ENCODE measurements around the gene MAP6D1. TPM values are rescaled to one million over a fixed set of nuclear protein-coding genes. Genes with fewer than 3 reads are reported as not detected.

Gene MAP6D1
- total RNA-seq, 1 donor from 2014 or later, result 2.1 TPM

DNA sequence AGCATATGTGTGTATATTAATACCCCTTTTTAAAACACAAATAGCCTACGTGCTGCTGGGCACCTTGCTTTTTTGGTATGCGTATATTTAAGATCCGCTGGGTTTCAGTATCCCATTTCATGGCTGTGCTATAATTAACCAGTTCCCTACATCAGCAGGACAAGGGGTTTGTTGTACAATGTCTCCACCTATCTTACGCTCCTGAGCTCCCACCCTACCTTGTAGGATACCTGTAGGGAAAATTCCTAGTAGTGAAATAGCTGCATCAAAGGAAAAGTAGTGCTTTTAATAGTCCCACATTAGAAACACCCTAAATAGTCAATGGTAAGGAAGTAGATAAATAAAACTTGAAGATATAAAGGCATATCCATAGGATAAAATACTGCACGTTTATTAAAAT, 1.4 kb downstream of the MAP6D1 start:
- no peak for DNase-seq (ENCODE audit: low spot score)

DNA sequence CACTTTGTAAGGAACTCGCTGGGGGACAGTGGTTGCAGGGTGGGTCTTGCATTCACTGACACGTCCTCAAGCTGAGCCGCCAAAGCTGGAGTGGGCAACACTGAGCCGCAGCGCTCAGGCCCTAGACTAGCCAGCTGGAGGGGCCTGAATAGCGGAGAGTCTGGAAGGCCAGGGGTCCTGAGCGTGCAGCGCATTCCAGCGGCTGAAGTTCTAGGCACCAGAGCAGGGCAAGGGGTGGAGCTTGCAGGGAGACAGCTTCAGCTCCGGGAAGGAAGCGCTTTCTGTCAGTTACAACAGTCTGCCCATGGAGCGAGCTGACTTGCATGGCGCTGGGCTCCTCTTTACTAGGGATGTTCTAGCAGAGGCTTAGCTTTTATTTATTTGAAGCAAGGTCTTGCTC, 2.7 kb downstream of the MAP6D1 start:
- DNase-seq (ENCODE audit: low spot score), result no peak

DNA sequence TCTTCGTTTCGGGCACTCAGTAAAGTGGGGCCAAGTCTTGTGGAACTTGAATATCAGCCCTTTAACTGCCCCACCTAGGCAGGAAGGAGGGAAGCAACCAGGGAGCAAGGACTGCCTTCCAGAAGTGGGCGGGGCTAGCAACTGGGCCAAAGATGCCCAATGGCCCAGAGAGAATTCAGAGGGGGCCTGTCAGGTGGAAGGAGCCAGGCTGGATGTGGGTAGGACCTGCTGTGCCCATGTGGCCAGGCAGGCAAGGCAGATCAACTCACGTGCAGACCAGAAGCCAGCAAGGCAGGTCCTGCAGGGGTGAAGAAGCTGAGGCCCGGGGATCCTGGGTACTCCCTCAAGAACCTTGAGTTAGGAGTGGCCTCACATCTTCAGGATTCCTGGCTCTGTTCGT, 5.5 kb downstream of the MAP6D1 start:
- no peak for DNase-seq (ENCODE audit: low spot score)

DNA sequence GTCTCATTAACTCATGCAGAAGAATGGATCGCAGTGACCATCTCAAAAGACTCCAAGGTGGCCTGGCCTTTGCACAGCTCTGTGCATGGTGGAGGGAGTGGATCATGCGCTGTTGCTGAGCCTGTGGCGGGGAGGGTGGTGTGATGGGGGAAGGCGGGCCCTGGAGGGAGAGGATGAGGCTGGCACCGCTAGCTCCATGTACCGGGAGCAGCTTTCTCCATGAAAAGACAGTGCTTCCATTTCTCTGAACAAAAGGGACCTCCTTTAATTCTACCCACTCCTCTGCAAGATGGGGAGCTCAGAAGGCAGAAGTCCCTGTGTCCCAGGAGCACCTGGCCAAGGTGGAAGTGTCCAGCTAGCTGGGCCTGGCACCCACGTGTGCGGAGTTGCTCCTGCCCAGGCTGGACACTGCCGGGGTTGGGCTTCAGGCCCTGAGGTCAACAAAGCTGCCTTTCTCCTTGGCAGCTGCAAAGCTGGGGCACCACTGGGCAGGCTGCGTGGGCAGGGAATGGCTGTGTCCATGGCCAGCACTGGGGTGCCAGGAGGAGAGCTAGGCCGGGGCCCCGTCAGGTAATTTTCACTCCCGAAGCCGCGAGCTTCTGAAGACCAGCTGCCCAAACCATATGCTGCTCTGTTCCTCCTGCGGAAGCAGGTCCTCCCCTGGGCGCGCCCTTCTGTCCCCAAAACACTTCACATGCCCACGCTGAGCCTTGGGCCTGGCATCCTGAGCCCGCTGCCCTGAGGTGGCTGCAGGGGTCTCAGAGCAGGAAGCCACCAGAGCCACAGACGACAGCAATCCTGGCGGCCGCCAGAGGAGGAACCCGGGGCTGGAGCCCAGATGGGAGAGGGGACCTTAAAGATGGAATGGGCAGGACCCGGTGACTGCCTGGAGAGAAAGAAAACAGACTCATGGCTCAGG, 6.4 kb downstream of the MAP6D1 start:
- DNase-seq (ENCODE audit: low spot score), result no peak

DNA sequence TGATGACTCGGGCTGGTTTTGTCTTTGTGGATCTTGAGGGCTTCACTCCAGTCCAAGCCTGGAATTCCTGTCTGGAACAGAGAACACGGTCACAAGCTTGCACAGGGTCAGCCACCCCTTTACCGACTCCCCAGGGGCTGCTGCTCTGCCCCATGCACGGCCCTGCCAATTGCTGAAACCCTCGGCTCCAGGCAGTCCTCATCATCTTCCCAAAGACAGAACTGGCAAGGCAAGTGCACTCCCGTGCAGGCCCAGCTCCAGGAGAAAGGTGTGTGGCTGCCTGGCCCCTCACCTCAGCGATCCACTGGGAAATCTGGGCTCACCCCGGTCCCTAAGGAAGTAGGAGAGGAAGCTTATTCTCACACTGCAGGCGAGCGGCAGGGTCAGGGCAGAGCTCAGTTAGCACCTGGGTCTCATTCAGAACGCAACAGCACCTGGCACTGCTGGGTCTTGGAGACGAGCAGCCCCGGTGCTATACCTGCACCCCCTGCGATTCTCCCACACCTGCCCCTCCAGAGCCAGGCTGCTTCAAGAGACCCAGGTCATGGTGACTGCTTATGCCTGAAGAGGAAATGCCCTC, 7.2 kb downstream of the MAP6D1 start:
- no peak for DNase-seq (ENCODE audit: low spot score)

DNA sequence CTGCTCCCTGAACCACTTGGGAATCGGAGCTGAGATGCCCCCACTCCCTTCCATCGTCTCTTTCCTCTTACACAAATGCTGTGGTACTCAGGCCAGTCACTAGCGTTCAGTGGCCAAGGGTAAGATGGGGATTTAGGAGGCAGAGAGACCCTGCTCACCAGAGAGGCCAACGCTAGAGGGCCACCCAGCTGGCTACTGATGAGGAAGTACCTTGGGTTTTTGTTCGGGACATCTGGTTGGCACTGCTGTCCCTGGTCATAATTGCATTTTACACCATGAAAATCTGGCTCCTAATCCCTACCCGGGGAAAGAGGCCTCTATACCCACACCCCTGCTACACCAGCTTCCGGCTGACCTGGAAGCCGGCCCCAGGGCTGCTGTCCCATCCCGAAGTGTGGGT, 7.7 kb downstream of the MAP6D1 start:
- DNase-seq (ENCODE audit: low spot score), result no peak

DNA sequence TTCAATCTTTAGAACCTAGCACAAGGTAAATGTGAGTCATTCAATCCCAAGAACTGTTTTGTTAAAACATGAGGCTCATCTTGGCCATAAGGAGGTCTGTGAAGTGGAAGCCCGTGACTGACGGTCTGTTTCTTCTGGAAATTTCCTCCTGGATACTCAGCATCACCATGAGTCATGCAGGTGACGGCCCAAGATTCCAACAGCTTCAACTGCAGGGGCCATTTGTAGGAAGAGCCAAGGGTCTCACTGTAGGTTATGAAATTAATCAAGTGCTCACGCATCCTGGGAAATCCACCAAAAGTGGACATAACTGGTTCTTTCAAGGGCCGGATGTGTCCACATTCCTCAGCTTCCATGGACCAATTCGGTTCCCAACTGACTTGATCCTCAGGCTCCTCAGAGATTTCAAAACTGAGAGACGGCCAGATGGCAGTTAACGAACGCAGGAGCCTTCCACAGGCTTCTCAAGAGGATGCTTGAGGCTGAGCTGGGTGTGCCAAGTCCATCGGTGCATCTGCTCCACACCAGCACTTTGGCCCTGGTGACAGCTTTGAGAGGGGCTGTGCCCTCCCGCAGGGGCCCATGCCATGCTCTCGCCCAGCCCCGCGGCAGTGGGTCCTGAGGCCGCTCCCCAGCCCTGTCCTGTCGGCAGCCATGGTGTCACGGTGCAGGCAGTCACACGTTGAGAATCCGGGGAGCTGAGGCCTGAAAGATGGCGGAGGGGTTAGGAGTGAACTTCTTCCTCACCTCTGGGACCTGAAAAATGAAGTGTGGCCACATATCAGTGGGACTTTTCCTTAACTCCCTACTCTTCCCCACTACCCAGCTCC, 8.5 kb downstream of the MAP6D1 start:
- no peak for DNase-seq (ENCODE audit: low spot score)

DNA sequence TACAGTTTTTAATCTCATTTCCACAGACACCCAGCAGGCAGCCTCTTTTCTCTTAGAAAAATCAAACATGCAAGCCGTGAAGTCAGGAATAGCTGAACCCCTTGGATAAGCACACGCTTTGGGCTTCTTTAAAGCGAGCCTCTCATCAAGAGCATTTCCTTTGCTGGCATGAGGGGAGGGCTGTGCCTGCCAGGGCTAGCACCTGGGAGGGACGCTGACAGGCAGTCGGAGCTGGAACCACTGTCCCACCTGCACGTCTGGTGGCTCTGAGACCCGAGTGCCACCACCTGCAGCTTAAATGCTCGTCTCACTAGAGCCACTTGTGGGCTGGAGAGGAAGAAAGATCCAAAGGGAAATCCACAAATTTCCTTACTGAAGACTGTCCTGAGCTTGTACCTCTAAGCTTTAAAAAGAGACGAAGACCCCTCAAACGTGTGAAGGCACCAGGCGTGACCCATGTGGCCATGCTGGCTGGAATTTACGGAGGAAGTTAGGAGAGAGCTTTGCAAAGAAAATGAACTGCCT, 9.4 kb downstream of the MAP6D1 start:
- DNase-seq (ENCODE audit: low spot score), result no peak

DNA sequence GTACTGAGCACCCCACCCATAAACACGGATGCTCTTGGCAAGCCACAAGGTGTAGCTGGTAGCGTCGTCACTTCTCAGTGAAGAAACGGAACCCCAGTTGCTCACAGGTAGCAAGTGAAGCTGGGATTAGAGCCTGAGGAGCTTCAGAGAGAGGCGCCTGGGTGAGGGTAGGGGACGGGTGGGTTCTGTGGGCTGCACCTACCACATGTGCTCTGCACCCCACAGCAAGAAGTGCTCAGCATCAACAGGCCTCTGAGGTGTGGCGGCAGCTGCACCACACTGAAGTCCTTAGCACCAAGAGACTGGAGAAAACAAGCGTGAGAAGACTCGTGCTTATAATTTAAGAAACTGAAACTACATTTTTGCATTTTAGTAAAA, 9.8 kb downstream of the MAP6D1 start:
- no peak for DNase-seq (ENCODE audit: low spot score)

DNA sequence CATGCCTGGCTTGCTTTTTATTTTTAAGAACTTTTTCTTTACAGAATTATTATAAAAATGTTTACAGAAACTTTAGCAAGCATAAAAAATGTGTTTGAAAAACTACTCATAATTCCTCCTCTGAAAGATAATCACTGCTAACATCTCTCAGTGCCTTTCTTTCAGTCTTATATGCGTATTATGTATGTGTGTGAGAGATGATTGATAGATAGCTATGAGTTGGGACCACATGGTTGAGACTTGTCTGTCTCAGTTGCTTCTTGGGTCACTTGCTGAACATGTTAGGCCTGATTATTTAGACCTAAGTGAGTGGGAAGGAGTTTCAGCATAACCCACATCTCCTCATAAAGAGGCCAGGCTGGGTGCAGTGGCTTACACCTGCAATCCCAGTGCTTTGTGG, 11.1 kb downstream of the MAP6D1 start:
- DNase-seq (ENCODE audit: low spot score), result no peak

DNA sequence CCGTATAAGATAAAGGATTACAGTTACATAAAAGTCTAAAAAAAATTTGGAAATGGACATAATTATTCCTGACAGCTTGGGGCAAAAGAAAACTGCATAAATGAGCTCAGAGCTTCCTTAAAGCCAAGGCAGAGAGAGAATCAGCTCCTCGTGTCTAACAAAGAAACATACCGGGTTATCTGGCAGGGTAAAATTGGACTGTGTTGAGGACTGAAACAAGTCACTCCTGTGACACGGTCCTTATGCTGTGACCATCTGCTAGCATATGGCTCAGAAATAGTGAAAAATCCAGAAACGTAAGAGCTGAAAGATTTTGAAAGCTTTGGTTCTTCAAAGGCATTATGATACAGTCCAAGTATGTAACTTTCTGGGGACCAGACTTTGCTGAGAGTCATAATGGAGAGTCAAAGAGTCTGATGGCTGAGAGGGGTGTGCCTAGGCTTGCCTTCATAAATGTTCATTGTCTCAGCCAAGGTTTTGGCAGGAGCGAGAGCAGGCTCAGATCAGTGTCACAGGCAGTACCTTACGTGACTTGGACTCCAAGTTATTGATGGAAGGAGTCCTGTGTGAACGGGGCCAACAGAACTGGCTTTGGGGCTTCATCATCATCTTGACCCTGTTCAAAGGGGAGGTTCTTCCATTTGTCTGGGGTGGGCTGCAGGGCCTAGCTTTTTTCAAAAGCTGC, 12.5 kb downstream of the MAP6D1 start:
- no peak for DNase-seq (ENCODE audit: low spot score)

DNA sequence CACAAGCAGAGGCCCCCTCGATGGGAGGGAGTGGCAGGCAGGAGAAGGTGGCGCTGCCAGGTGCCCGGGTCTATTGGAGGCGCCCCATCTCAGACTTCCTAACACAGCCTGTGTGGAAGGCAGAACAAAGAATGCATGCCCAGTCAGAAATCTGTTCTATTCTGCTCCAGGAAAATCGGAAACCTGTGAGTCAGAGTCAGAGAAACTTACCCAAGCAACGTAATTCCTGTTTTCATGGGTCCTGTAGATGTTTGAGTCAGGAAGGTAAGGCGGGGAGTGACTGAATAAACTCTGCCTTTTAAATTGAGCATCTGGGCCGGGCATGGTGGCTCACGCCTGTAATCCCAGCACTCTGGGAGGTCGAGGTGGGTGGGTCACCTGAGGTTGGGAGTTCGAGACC, 13.7 kb downstream of the MAP6D1 start:
- no peak for DNase-seq (ENCODE audit: low spot score)

DNA sequence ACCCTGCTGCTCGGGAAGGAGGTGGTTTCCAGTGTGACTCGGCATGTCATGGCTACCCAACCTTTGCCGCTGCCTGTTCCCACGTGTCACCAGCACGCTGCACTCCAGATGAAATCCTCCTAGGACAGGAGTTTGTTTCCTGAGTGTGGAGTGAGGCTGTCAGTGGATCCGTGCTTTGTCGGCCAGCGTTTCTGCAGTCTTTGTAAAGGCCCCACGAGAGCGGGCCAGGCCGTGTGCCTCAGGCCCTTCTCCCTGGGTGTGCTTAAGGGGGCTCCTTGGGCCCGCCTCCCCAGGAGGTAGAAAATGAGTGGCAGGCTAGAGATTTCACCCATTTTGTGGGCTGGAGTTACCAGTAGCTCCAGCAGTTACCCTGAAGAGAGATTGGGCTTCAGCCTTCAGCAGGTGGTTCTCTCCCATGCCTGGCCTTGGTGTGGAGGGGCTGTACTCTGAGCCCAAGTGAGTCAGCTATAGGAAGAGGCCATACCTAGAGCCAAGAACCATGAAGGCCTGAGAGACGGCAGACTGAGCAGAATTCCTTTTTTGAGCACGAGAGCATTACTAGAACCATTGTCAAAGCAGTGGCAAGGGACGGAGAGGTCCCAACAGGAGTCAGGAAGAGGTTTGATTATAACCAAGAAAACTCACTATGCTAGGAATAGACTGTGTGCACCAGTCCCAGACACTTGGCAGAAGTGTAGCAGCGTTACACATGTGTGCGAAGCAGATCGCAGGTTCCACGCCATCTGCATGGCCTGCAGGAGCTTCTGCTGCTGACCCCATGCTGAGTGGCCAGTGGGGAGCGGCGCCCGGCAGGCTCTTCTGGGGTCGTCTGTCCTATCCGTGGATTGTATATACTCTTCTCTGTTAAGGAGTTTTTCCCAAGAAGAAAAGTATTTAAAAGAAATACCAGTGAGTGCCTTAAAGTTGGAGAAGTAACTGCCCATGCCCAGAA, 14.5 kb downstream of the MAP6D1 start:
- DNase-seq (ENCODE audit: low spot score), result no peak

DNA sequence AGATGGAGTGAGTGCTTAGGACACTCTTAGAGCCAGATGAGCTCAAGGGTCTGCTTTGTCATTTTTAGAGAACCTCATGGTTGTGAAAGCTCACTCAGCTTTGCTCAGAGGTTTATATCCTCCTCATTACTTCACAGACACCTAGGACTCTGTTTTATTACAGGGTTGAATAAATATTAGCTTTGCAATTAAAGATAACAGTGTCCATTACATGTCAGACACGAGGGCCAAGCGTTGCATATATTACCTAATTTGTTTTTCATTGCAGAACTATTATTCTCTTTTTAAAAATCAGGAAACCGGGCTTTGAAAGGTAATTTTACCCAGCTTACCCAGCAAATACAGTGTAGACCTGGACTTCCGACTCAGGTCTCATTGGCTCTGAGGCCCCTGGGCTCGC, 16.1 kb downstream of the MAP6D1 start:
- no peak for DNase-seq (ENCODE audit: low spot score)

DNA sequence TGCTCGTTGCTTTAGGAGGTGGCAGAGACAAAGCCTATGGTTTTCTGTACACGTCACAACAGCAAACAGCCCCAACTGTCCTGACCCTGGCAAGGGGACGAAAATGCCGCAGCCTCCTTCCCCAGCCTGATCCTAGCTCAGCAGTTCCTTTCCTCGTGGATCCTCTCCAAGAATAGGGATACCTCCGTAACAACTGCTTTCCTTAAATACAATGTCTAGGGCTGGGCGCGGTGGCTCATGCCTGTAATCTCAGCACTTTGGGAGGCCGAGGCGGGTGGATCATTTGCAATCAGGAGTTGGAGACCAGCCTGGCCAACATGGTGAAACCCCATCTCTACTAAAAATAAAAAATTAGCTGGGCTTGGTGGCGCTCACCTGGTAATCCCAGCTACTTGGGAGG, 17.0 kb downstream of the MAP6D1 start:
- DNase-seq (ENCODE audit: low spot score), result no peak

DNA sequence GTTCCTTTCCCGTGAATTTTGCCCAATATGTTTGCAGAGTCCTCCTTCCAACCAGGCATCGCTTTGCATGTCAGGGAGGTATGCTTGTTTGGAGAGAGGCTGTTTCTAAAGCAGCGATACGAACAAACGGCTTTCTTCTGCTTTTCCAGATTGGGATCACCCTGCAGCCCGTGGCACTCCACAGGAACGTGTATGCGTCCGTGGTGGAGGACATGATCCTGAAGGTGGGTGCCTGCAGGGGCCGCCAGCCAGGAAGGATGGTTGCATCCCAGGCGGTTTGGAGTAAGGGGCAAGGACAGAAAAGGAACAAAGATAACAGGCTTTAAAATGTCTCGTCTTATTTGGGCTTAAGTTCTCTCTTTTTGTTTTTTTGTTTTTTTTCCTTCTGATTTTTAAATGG, 17.5 kb downstream of the MAP6D1 start:
- DNase-seq (ENCODE audit: low spot score), result no peak

DNA sequence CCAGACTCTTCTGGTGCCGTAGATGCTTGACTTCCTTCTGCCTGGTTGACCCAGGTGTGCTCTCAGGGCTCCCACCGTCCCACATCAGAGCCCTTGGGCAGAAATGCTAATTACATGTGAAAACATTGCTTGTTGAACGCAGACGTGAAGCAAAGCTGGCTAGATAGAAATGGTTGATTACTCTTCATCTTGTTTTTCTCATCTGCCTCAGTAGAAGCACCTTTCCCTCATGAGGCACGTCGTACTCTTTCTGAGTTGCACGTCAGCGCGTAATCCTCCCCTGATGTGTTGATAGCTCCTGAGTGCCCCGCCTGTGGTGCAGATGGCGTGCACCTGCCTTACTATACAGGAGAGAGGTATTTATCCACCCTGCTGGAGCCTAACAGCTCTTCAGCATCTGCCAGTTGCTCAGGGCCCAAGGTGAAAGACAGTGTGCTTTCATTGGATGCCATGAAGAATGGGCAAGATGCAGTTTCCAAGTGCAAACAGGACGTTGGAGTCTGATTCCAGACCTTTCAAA, 18.1 kb downstream of the MAP6D1 start:
- DNase-seq (ENCODE audit: low spot score), result no peak

DNA sequence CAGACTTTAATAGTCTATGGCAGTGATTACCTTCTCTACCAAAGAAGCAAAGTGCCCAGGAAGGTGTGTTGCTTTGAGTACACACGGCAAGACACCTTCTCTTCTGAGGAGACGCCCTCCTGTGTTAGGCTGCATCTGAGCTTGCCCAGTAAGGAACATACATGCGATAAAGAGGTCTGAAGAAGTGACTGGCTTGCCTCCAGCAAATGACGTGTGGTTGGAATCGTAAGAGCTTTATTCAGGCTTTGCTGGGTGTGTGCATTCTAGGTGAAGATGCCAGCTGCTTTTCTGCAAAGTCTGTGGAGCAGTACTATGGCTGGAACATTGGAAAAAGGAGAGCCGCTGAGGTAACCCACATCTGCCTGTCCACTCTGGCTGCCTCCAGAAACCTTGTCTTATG, 22.4 kb downstream of the MAP6D1 start:
- no peak for DNase-seq (ENCODE audit: low spot score)

DNA sequence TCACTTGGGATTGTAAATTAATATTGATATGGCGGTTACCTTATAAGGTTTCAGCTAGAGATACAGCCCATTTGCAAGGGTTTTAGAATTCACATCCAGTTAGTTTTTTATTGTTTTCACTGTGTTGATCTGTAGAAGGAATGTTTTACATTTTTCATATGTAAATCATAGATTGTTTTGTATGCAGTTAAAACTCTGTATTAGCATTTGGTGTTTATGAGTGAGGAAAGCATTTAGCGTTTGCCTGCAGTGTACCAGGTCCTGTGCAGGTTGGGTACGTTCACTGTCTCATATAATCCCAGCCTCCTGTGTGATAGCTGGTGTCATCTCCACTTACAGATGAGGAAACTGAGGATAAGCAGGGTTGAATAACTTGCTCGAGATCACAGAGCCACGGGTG, 23.8 kb downstream of the MAP6D1 start:
- DNase-seq (ENCODE audit: low spot score), result no peak

DNA sequence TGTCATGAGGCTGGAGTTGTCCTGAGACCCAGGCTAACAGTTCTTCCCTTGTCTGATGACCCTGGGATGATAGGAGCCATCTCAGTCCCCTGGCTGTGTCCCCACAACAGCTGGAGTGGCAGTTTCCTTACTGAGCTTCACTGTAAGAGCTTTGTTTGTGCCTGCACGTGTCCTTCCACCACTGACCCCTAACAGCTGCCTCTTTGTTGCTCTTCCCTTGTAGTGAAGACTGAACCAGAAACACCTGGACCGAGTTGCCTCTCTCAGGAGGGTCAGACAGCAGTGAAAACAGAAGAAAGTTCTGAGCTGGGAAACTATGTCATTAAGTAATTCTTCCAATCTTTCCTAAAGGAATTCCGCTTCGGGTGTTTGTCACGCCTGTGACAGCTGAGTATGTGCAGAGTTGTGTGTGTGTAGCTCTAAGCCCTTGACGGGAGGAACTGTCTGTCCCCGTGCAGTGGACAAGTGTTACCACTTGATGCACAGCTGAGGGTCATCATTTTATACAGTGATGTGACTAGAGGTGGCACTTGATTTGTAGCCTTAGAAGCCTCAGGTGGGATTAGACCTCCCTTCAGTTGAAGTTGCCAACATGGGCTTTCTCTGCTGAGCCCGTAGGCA, 25.0 kb downstream of the MAP6D1 start:
- DNase-seq (ENCODE audit: low spot score), result no peak

All from ureter (tissue), 1 donor.